Stimulated activated CD8-positive, alpha-beta memory T cell treated with anti-CD3 and anti-CD28 coated beads, Interleukin-12 subunit alpha, Interleukin-12 subunit beta, amount 100 ng/mL, for 24 hours (primary cell): ENCODE measurements around the gene PDK2.

ENCODE experiments used
- DNase-seq: peaks from one replicate; pipeline ENCODE4 v3.0.0-alpha.2; 2020; ENCODE audit errors: extremely low read depth

PDK2 gene

GRCh38 chr17:50135316-50136095, 40.4 kb downstream of the PDK2 start:
- DNase-seq, result no peak

GRCh38 chr17:50136096-50136687, 41.0 kb downstream of the PDK2 start:
- no peak for DNase-seq

- no peak for DNase-seq
These were observed 41.9 kb downstream of the PDK2 start for GRCh38 chr17:50137042-50137441.

DNA sequence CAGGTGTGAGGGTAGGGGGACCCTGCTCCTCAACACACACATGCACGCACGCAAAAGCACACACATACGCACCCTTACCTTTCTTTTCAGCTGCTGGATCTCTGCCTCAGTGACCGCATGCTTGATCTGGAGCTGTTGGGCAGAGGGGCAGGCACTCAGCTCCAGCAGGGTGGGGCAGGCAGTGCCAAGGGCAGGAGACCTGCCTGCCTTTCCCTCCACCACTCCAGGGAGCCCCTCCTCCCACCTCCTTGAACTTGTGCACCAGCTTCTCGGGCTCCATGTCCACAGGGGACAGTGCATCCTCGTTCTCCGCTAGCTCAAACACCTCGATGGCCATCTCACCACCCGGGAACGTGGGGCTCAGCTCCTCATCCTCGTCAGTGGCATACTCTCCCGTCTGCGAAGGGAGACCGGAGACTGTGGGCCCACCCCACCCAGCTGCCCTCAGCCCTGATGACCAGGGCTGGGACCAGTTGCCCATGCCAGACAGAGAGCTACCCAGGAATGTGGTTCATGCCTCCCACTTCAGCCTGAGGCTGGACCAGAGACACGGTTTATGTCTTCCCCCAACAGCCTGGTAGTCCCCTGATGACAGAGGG, 44.1 kb downstream of the PDK2 start:
- DNase-seq, result no peak

- DNase-seq, result no peak
These were observed 45.1 kb downstream of the PDK2 start for GRCh38 chr17:50139950-50140885.

DNA sequence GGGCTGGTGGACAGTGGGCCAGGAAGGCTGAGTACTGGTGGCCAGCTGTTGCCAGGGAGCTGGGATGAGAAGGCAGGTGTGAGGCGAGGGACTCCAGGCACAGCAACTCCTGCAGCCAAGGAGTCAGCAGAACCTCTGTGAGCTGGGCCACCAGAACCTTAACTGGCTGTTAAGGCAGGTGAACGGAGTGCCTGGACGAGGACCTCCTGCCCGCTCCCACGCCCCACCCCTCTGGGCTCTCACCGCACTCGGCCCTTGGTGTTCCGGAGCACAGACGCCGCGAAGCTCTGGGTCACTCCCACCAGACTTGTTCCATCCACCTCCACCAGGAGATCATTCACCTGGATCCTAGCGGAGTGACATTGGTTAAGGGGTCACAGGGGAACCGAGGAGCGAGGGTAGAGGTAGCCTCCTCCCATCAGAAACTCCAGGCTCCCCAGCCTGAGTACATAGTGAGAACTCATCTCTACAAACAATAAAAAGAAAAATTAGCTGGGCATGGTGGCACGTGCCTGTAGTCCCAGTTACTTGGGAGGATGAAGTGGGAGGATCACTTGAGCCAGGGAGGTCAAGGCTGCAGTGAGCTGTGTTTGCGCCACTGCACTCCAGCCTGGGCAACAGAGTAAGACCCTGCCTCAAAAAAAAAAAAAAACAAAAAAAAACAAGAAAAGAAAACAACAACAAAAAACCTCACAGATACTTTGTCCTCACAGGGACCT, 46.0 kb downstream of the PDK2 start:
- DNase-seq, result no peak

GRCh38 chr17:50141745-50142110, 46.6 kb downstream of the PDK2 start:
- no peak for DNase-seq

- no peak for DNase-seq
These were observed 48.5 kb downstream of the PDK2 start for GRCh38 chr17:50143461-50144176.

GRCh38 chr17:50144355-50144754, 49.2 kb downstream of the PDK2 start:
- no peak for DNase-seq

- no peak for DNase-seq
These were observed 49.8 kb downstream of the PDK2 start for GRCh38 chr17:50144845-50145531.

- DNase-seq, result no peak
These were observed 50.5 kb downstream of the PDK2 start for GRCh38 chr17:50145532-50146229.

- DNase-seq, result no peak
These were observed 51.2 kb downstream of the PDK2 start for GRCh38 chr17:50146230-50146926.

DNA sequence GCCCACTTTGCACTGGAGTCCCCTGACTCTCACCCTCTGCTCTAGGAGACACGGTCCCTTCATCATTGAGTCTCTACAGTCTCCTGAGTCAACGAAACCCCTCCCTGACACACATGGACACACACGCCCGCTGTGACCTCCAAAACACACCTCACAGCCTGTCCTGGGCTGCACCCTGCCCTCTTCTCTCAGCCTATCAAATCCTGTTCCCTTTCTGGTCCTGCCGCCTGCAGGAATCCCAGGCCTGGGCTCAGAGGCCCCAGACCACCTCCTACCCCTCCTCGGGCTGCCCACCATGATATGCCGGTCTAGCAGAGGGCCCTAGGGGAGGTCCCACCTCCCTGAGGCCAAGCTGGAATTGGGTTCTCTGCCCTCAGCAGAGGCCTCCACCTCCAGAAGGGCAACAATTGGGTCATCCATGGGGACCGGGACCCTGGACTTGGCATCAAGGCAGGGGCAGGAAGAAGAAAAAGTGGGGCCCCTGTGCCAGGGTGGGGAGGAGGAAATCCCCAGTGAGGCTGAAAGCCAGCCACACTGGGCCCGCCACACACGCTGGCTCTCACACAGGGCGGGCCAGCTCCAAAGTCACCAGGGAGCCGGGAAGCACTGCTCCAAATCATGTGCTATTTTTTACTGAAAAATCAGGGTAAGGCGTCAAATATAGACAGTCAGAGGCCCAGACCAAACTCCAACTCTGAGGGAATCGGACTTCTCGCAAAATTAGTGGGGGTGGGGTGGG, 51.9 kb downstream of the PDK2 start:
- no peak for DNase-seq

DNA sequence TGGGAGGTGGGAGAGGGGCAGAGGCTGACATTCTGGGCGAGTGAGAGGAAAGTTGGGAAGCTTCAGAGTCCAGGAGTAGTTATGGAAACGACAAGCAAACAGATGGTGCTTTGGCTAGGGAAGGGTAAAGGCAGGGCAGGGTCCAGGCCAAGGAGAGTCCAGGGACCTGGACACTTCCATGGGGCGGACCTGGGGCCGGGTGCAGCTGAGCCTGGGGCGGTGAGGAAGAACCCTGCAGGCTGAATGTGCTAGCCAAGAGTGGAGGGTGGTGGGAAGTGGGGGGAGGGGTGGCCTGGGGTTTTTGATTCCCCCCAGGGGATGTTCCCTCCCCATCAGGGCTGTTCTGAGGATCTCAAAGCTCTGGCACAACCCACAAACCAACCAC, 52.7 kb downstream of the PDK2 start:
- no peak for DNase-seq

DNA sequence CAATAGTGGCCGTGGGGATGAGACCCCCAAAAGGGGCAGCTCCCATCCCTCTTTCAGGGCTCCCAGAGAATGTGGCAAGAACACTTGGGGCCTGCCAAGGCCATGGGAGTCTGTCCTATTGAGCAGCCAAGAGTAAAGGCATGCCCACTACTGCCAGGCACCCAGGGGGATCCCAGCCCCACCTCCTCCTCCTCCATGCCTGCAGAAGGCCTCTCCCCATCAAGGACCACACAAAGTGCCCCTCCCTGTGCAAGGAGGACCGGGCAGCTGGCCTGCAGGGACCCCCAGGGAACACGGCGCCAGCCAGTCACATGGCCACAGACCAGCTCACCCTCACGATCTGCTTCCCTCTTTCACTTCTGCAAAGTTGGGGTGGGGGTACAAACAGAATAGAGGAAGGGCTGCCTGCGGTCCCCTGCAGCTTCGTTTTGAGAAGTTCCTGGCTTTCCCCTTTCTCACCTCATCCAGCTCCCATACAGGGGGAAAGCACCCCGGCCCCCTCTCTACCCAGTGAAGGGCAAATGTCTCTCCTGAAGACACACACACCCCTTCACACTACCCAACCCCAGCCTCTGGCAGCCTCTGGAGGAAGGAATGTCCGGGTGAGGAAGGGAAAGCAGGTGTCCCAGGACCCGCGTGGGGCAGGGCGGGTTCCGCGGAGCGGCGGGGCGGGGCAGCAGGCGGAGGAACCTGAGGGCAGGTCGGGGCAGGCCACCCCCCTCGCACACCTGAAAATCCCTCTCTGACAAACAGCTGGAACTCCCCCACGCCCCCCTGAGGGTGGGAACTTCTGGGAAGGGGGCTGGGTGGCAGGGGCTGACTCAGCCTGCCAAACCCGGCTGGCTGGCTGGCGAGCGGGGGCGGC, 53.3 kb downstream of the PDK2 start:
- peak; percentile 61 for DNase-seq

GRCh38 chr17:50149091-50149416, 53.9 kb downstream of the PDK2 start:
- no peak for DNase-seq
